ENCODE results near the gene S100A7A. TPM values are rescaled to one million over a fixed set of nuclear protein-coding genes. Genes with fewer than 3 reads are reported as not detected.

S100A7A gene
- total and polyA plus RNA-seq, 2 of the 4 experiments (the other 2 are of a cell fraction): not detected

DNA sequence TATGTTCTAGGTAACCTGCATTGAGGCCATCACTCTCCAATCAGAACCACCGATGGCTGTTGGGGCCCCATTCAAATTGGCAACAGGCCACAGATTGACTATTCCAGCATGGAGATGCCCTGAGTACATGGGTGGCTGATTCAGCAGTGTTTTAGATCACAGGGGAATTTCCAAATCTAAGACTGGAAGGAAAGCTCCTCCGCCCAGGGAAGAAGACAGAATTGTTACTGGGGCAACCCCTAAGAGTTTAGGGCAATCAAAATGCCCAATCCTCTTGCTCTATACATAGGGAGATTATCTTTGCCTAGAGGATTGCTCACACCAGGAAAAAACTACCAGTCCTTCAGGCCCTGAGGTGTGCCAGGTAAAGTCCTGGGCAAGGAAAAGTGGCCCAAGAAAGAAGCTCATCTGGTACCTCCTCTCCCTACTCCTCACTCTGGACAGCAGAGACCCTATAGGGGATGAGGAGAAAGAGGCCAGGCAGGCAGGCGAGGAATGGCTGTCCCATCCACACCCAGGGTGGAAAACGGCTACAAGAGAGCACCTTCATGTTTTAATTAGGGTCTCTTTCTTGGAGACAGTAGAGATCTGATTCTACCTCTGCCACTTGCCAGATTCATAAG lies 31.3 kb upstream of the S100A7A start:
- no peak overlapping the region for H2BK120ac ChIP-seq (ENCODE audit: low read depth, low read length)
- H3K27ac ChIP-seq (ENCODE audit: insufficient read depth, low read length): no peak overlapping the region
- H3K56ac ChIP-seq (ENCODE audit: extremely low read depth, insufficient read depth, low read length): no peak overlapping the region
- H2BK15ac ChIP-seq (ENCODE audit: low read depth, low read length): no peak overlapping the region
- no peak overlapping the region for H2AK9ac ChIP-seq (replicated peaks; ENCODE audit: low read depth, low read length, poor library complexity)
- no peak overlapping the region for H3K14ac ChIP-seq (replicated peaks; ENCODE audit: low read depth, low read length)
- no peak overlapping the region for H3K23ac ChIP-seq (ENCODE audit: low read depth, low read length)
- no peaks in the 10 kb centered on the region for H3K4me1 ChIP-seq (ENCODE audit: control insufficient read depth, insufficient read depth, low read length)
- dilution Hi-C loops (cut with HindIII; ENCODE audit: low sequenced_read_pairs, unreplicated experiment) (no loop called here), in situ Hi-C loops (cut with MboI; ENCODE audit: low sequenced_read_pairs) (no loop called here), intact Hi-C loops (cut with micrococcal nuclease) (no loop called here)
- H3K9ac ChIP-seq (ENCODE audit: low read depth, low read length): no peak overlapping the region
- ChIA-PET POLR2A (ENCODE audit: unreplicated experiment) (no interaction called here), CTCF (no interaction called here)
- no peak overlapping the region for H2BK5ac ChIP-seq (ENCODE audit: low read depth, low read length, poor library complexity, severe bottlenecking)
- no peak overlapping the region for H2BK20ac ChIP-seq (ENCODE audit: low read depth, low read length)
- no peaks in the 10 kb centered on the region; the same call in 1 of the 2 replicates for H3K27me3 ChIP-seq (ENCODE audit: control insufficient read depth, insufficient read depth, low read length)
- H3K9me1 ChIP-seq (ENCODE audit: insufficient read depth, low read length): no peaks in the 10 kb centered on the region
- H3K18ac ChIP-seq (ENCODE audit: low read depth, low read length): no peak overlapping the region
- H3K36me3 ChIP-seq (ENCODE audit: control insufficient read depth, insufficient read depth, low read length): no peaks in the 10 kb centered on the region
- no peak overlapping the region for H4K8ac ChIP-seq (ENCODE audit: low read depth in 2 of 2, low read length in 2 of 2)
- DNase-seq (no peak), ATAC-seq (ENCODE audit: low read depth) (no peak)
- H2AK5ac ChIP-seq (ENCODE audit: low read depth, low read length): no peak overlapping the region
- no TSS peak for BruUV-seq (replicated peaks)
- H3K4me3 ChIP-seq (ENCODE audit: insufficient read depth, low read depth, low read length): no peak overlapping the region
- no peak overlapping the region for H4K5ac ChIP-seq (ENCODE audit: low read depth, low read length)
- no peaks in the 10 kb centered on the region for H3K9me3 ChIP-seq (ENCODE audit: control insufficient read depth, insufficient read depth, low read length)
- H3K4me2 ChIP-seq (ENCODE audit: low read depth, low read length): no peak overlapping the region
- no peaks in the 10 kb centered on the region for H3K79me1 ChIP-seq (ENCODE audit: low read depth in 1 of 2, low read length in 2 of 2)
- H3K4ac ChIP-seq (ENCODE audit: low read depth, low read length): no peak overlapping the region
- no peak overlapping the region for H4K91ac ChIP-seq (ENCODE audit: insufficient read depth, low read depth, low read length)
- H2AFZ ChIP-seq (replicated peaks; ENCODE audit: low read length, poor library complexity): no peak overlapping the region
- no peaks in the 10 kb centered on the region for H4K20me1 ChIP-seq (ENCODE audit: insufficient read depth, low read length)
- TF ChIP-seq MAZ (IDR thresholded peaks at IDR 0.05; ENCODE audit: borderline replicate concordance, low read depth, low read length) (no peak), RAD21 (IDR thresholded peaks at IDR 0.05; ENCODE audit: low read length) (no peak), BHLHE40 (IDR thresholded peaks at IDR 0.05; ENCODE audit: low read depth, low read length) (no peak), POLR2A (IDR thresholded peaks at IDR 0.05; ENCODE audit: low read depth, low read length) (no peak), RFX5 (IDR thresholded peaks at IDR 0.05; ENCODE audit: low read depth, low read length) (no peak)
- 0% methylated on average over 2 of the region's 4 CpGs; no CpG with 5 or more reads in 1 of the 2 experiments for WGBS, 2 experiments (ENCODE audit: extremely low coverage in 2 of 2, insufficient read length in 1 of 2)

Data from IMR-90 (cell line).